Spleen (tissue), 7 donors: ENCODE results near the gene DRGX.

Experiments used
- POLR2A ChIP-seq, 3 donors: fragments of 450-650 bp; IDR thresholded peaks; one replicate each; pipeline ENCODE4 v1.5.1; 2017; ENCODE audit warnings: antibody characterized with exemption in 3 of 3, mild to moderate bottlenecking in 1 of 3
- POLR2AphosphoS5 ChIP-seq, 3 donors: sonication (generic); formaldehyde crosslinking; IDR thresholded peaks; one replicate each; pipeline ENCODE4 v1.5.1; 2017; ENCODE audit warnings: antibody characterized with exemption in 3 of 3
- TF ChIP-seq, protein P1 (sequence below), 11 experiments: fragments of 200-600 bp in 7 of 11; fragments of 450-650 bp in 4 of 11; sonication (generic) in 4 of 11; IDR thresholded peaks in 8 of 11; conservative IDR thresholded peaks in 3 of 11; 1 replicate in 7 of 11; 2 replicates in 4 of 11; pipeline versions ENCODE4 v1.4.0 to v1.8.0; 2016 to 2021; ENCODE audit warnings: antibody characterized with exemption in 11 of 11, inconsistent platforms in 4 of 11, mild to moderate bottlenecking in 1 of 11
- donor health status: DM: no; HTN: no; CAD: no; lungs with moderate emphysema.
- donor health status: DM: no; HTN: no; CAD: no.
- donor health status: DM: no; HTN: no; CAD: no.

GRCh38 chr10:49350138-49350537, 45.8 kb downstream of the DRGX start:
- TF ChIP-seq, protein P1, sequence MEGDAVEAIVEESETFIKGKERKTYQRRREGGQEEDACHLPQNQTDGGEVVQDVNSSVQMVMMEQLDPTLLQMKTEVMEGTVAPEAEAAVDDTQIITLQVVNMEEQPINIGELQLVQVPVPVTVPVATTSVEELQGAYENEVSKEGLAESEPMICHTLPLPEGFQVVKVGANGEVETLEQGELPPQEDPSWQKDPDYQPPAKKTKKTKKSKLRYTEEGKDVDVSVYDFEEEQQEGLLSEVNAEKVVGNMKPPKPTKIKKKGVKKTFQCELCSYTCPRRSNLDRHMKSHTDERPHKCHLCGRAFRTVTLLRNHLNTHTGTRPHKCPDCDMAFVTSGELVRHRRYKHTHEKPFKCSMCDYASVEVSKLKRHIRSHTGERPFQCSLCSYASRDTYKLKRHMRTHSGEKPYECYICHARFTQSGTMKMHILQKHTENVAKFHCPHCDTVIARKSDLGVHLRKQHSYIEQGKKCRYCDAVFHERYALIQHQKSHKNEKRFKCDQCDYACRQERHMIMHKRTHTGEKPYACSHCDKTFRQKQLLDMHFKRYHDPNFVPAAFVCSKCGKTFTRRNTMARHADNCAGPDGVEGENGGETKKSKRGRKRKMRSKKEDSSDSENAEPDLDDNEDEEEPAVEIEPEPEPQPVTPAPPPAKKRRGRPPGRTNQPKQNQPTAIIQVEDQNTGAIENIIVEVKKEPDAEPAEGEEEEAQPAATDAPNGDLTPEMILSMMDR (IDR thresholded peaks at IDR 0.05 in 8 of 11, conservative IDR thresholded peaks at IDR 0.05 in 3 of 11) = no peak
- TF ChIP-seq POLR2A (IDR thresholded peaks at IDR 0.05) (no peak), POLR2AphosphoS5 (IDR thresholded peaks at IDR 0.05) (no peak)
